ENCODE results near the gene SNRPE. TPM values are rescaled to one million over a fixed set of nuclear protein-coding genes. Genes with fewer than 3 reads are reported as not detected.

Gene SNRPE
- total RNA-seq, 2 experiments from 2014 or later = 95.9 to 322 TPM

- H3K79me2 ChIP-seq (ENCODE audit: insufficient read depth, low read depth, low read length) = peaks cover 22% of the 10 kb centered on the region
- no peak overlapping the region for H3K4me3 ChIP-seq (ENCODE audit: low read depth, low read length, poor library complexity, severe bottlenecking)
- TF ChIP-seq CTCF (conservative IDR thresholded peaks at IDR 0.05; ENCODE audit: low read length) (no peak), EZH2phosphoT487 (IDR thresholded peaks at IDR 0.05; ENCODE audit: borderline replicate concordance, low read depth, low read length) (no peak)
- no peak overlapping the region for H3K4me2 ChIP-seq (ENCODE audit: low read length)
- DNase-seq (ENCODE audit: low spot score) = no peak
- H3K9me3 ChIP-seq (ENCODE audit: low read length) = no peaks in the 10 kb centered on the region
- no peak overlapping the region for H2AFZ ChIP-seq (ENCODE audit: low read length)
- no peaks in the 10 kb centered on the region for H4K20me1 ChIP-seq (ENCODE audit: insufficient read depth, low read length)
- BruUV-seq (replicated peaks) = no TSS peak
- H3K27ac ChIP-seq (ENCODE audit: low read depth, low read length, poor library complexity, severe bottlenecking) = no peak overlapping the region
- intact Hi-C loops (cut with micrococcal nuclease; ENCODE audit: unreplicated experiment) = loop anchor here (10.0 kb wide), 2 partner anchors 243 to 537 kb away; partner anchors contain the start of gene ATP2B4
- no peaks in the 10 kb centered on the region for H3K9me2 ChIP-seq (ENCODE audit: insufficient read depth, low read length)
- ChIA-PET CTCF (ENCODE audit: unreplicated experiment) (no interaction called here), POLR2A (no interaction called here)
- H3K4me1 ChIP-seq (ENCODE audit: insufficient read depth, low read length, poor library complexity, severe bottlenecking) = peaks cover 10% of the 10 kb centered on the region
- H3K36me3 ChIP-seq (ENCODE audit: insufficient read depth, low read length) = peaks cover 90% of the 10 kb centered on the region
Observed at GRCh38 chr1:203867802-203868201, 6.4 kb downstream of the SNRPE start.

GRCh38 chr1:203870245-203870644 is 8.8 kb downstream of the SNRPE start:
- intact Hi-C loops (cut with micrococcal nuclease; ENCODE audit: unreplicated experiment) = loop anchor here (2.0 kb wide), 1 partner anchor 65 kb away; no protein-coding TSS in a partner anchor
- Histone ChIP-seq H3K4me2 (ENCODE audit: low read length) (no peak overlapping the region), H3K36me3 (ENCODE audit: insufficient read depth, low read length) (peaks cover 82% of the 10 kb centered on the region), H3K4me3 (ENCODE audit: low read depth, low read length, poor library complexity, severe bottlenecking) (no peak overlapping the region), H3K27ac (ENCODE audit: low read depth, low read length, poor library complexity, severe bottlenecking) (no peak overlapping the region), H3K79me2 (ENCODE audit: insufficient read depth, low read depth, low read length) (no peaks in the 10 kb centered on the region), H3K9me3 (ENCODE audit: low read length) (no peaks in the 10 kb centered on the region), H4K20me1 (ENCODE audit: insufficient read depth, low read length) (no peaks in the 10 kb centered on the region), H3K4me1 (ENCODE audit: insufficient read depth, low read length, poor library complexity, severe bottlenecking) (no peaks in the 10 kb centered on the region), H2AFZ (ENCODE audit: low read length) (no peak overlapping the region), H3K9me2 (ENCODE audit: insufficient read depth, low read length) (no peaks in the 10 kb centered on the region)
- ChIA-PET CTCF (ENCODE audit: unreplicated experiment) (interaction anchor here (1.0 kb wide), 1 partner anchor 67 kb away, joined by 3 read pairs; no protein-coding TSS in a partner anchor), POLR2A (interaction anchor here (0.6 kb wide), 1 partner anchor 82 kb away, joined by 3 read pairs; no protein-coding TSS in a partner anchor)
- TF ChIP-seq EZH2phosphoT487 (IDR thresholded peaks at IDR 0.05; ENCODE audit: borderline replicate concordance, low read depth, low read length) = no peak
- no peak for TF ChIP-seq CTCF (conservative IDR thresholded peaks at IDR 0.05; ENCODE audit: low read length)
- BruUV-seq (replicated peaks) = no TSS peak
- DNase-seq (ENCODE audit: low spot score) = no peak

GRCh38 chr1:203871114-203871880 is 9.9 kb downstream of the SNRPE start:
- Histone ChIP-seq H3K36me3 (ENCODE audit: insufficient read depth, low read length) (peaks cover 75% of the 10 kb centered on the region), H3K4me3 (ENCODE audit: low read depth, low read length, poor library complexity, severe bottlenecking) (no peak overlapping the region), H3K4me1 (ENCODE audit: insufficient read depth, low read length, poor library complexity, severe bottlenecking) (no peaks in the 10 kb centered on the region), H3K9me3 (ENCODE audit: low read length) (no peaks in the 10 kb centered on the region), H3K79me2 (ENCODE audit: insufficient read depth, low read depth, low read length) (no peaks in the 10 kb centered on the region), H3K9me2 (ENCODE audit: insufficient read depth, low read length) (no peaks in the 10 kb centered on the region), H4K20me1 (ENCODE audit: insufficient read depth, low read length) (no peaks in the 10 kb centered on the region), H3K4me2 (ENCODE audit: low read length) (no peak overlapping the region), H2AFZ (ENCODE audit: low read length) (no peak overlapping the region), H3K27ac (ENCODE audit: low read depth, low read length, poor library complexity, severe bottlenecking) (no peak overlapping the region)
- POLR2A ChIA-PET = interaction anchor here (1.4 to 1.8 kb wide), 2 partner anchors 73 to 258 kb away, joined by 4 to 6 read pairs; no protein-coding TSS in a partner anchor
- TF ChIP-seq EZH2phosphoT487 (IDR thresholded peaks at IDR 0.05; ENCODE audit: borderline replicate concordance, low read depth, low read length) (no peak), CTCF (conservative IDR thresholded peaks at IDR 0.05; ENCODE audit: low read length) (peak; percentile 91)
- CTCF ChIA-PET (ENCODE audit: unreplicated experiment) = interaction anchor here (0.8 to 1.3 kb wide), 3 partner anchors 64 to 259 kb away, joined by 3 to 9 read pairs (median 7); no protein-coding TSS in a partner anchor
- intact Hi-C loops (cut with micrococcal nuclease; ENCODE audit: unreplicated experiment) = loop anchor here (1.0 to 2.0 kb wide), 2 partner anchors 64 to 258 kb away; no protein-coding TSS in a partner anchor
- no TSS peak for BruUV-seq (replicated peaks)
- peak; percentile 72 for DNase-seq (ENCODE audit: low spot score)
